ENCODE results near the gene USP49.
"Not testable (repeated sequence)": the region's sequence is repeated elsewhere in the genome, so short reads cannot be mapped to it uniquely, and the experiment has no call there.

Gene USP49

GRCh38 chr6:41871691-41872090 is 23.5 kb downstream of the USP49 start:
- DNase-seq, result no peak

- DNase-seq, result no peak
Observed at GRCh38 chr6:41859356-41859755, 35.8 kb downstream of the USP49 start.

- DNase-seq, result no peak
Observed at GRCh38 chr6:41858703-41859102, 36.5 kb downstream of the USP49 start.

- DNase-seq, result peak; percentile 31
Observed at GRCh38 chr6:41850861-41851260, 44.3 kb downstream of the USP49 start.

- DNase-seq, result peak; percentile 71
Observed at GRCh38 chr6:41846666-41847237, 48.4 kb downstream of the USP49 start.

- DNase-seq, result no peak
Observed at GRCh38 chr6:41843178-41843577, 52.0 kb downstream of the USP49 start.

GRCh38 chr6:41840326-41840725 is 54.8 kb downstream of the USP49 start:
- DNase-seq, result no peak

GRCh38 chr6:41836660-41837052 is 58.5 kb downstream of the USP49 start:
- no peak for DNase-seq

GRCh38 chr6:41836022-41836659 is 59.0 kb downstream of the USP49 start:
- no peak for DNase-seq

GRCh38 chr6:41832263-41832662 is 62.9 kb downstream of the USP49 start:
- no peak for DNase-seq

GRCh38 chr6:41826343-41827022 is 68.7 kb downstream of the USP49 start:
- DNase-seq, result no peak

- no peak for DNase-seq
Observed at GRCh38 chr6:41824571-41825569, 70.3 kb downstream of the USP49 start.

GRCh38 chr6:41823178-41823577 is 72.0 kb downstream of the USP49 start:
- DNase-seq, result no peak

GRCh38 chr6:41822021-41822420 is 73.2 kb downstream of the USP49 start:
- DNase-seq, result no peak

- DNase-seq, result no peak
Observed at GRCh38 chr6:41821266-41821665, 73.9 kb downstream of the USP49 start.

- DNase-seq, result no peak
Observed at GRCh38 chr6:41818271-41819054, 76.7 kb downstream of the USP49 start.

GRCh38 chr6:41815587-41815986 is 79.6 kb downstream of the USP49 start:
- no peak for DNase-seq

- no peak for DNase-seq
Observed at GRCh38 chr6:41814629-41815028, 80.5 kb downstream of the USP49 start.

GRCh38 chr6:41813956-41814355 is 81.2 kb downstream of the USP49 start:
- no peak for DNase-seq

GRCh38 chr6:41813469-41813868 is 81.7 kb downstream of the USP49 start:
- no peak for DNase-seq

- DNase-seq, result not testable (repeated sequence)
Observed at GRCh38 chr6:41811946-41812345, 83.2 kb downstream of the USP49 start.

GRCh38 chr6:41811095-41811494 is 84.1 kb downstream of the USP49 start:
- no peak for DNase-seq
